Measurements from ENCODE around the gene SUFU.

Gene SUFU

GRCh38 chr10:102641880-102642735, 138.3 kb downstream of the SUFU start:
- DNase-seq, result peak; percentile 93

GRCh38 chr10:102642736-102643335, 139.1 kb downstream of the SUFU start:
- peak; percentile 63 for DNase-seq

GRCh38 chr10:102643336-102644065, 139.7 kb downstream of the SUFU start:
- DNase-seq, result peak; percentile 31

GRCh38 chr10:102644066-102644645, 140.4 kb downstream of the SUFU start, which contains the start of gene TRIM8:
Gene TRIM8 (plus strand): TSS chr10:102644479. CDS start chr10:102644618, 139 bp downstream.
- peak; percentile 62 for DNase-seq

DNA sequence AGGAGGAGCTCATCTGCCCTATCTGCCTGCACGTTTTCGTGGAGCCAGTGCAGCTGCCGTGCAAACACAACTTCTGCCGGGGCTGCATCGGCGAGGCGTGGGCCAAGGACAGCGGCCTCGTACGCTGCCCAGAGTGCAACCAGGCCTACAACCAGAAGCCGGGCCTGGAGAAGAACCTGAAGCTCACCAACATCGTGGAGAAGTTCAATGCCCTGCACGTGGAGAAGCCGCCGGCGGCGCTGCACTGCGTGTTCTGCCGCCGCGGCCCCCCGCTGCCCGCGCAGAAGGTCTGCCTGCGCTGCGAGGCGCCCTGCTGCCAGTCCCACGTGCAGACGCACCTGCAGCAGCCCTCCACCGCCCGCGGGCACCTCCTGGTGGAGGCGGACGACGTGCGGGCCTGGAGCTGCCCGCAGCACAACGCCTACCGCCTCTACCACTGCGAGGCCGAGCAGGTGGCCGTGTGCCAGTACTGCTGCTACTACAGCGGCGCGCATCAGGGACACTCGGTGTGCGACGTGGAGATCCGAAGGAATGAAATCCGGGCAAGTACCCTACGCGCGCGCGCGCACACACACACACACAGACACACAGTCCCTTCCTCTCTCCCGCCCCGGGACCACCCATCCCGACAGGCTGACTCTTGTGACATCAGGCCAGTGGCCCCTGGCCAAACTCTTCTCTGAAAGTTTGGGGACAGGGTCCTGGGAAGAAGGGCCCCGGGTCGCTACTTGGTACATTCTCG, 141.0 kb downstream of the SUFU start:
- DNase-seq, result peak; percentile 77

DNA sequence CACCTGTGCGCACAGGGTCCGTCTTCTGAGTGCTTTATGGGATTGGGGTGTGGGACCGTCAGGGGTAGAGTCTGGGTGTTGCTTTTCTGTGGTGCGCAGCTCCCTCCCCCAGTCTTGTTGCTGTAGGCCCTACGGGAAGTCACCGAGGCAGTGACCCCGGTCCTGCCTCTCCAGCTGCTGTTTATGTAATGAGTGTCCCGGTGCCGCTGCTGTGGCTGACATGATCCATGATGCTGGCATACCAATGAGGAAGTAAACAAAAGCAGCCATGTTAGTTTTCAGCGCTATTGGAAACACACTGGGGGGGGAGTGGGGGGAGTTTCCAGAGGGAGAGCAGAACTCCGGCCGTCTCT, 141.6 kb downstream of the SUFU start:
- DNase-seq, result peak; percentile 48

- DNase-seq, result peak; percentile 68
Observed at GRCh38 chr10:102645741-102646609, 142.2 kb downstream of the SUFU start.

DNA sequence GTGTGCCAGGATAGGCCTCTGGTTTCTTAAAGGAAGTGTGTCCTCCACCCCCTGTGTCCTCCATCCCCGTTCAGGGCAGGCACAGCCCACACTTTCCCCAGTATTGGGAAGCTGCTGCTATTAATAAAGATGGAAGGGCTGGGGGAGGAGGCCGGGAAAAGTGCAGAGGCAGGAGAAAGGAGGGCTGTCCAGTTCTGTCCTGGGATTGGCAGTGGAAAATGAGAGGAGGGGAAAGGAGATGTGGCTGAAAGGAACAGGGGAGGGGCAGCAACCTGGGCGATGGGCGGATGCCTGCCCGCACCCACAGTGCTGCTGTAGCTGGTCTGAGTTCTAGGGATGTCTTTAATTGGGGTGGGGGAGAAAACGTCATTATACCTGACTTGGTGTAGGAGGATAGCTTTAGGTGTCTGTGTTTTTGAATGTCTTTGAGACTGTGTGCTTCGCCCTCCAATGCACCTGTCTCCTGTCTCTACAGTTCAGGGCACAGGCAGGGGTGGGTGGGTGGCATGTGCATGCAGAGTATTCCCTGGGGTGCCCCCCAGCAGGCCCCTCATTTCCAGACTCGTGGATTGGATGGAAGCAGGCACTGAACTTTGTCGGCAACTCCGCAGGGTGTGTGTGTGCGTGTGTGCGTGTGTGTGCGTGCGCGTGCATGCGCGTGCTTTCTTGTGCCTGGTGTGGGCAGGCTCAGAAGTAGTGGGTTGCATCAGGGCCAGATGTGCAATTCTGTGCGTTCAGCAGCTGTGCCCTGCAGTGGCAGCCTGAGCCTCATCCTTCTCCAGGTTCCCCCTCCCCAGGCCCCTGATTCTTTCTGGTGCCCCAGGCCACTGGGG, 143.1 kb downstream of the SUFU start:
- DNase-seq, result peak; percentile 53

DNA sequence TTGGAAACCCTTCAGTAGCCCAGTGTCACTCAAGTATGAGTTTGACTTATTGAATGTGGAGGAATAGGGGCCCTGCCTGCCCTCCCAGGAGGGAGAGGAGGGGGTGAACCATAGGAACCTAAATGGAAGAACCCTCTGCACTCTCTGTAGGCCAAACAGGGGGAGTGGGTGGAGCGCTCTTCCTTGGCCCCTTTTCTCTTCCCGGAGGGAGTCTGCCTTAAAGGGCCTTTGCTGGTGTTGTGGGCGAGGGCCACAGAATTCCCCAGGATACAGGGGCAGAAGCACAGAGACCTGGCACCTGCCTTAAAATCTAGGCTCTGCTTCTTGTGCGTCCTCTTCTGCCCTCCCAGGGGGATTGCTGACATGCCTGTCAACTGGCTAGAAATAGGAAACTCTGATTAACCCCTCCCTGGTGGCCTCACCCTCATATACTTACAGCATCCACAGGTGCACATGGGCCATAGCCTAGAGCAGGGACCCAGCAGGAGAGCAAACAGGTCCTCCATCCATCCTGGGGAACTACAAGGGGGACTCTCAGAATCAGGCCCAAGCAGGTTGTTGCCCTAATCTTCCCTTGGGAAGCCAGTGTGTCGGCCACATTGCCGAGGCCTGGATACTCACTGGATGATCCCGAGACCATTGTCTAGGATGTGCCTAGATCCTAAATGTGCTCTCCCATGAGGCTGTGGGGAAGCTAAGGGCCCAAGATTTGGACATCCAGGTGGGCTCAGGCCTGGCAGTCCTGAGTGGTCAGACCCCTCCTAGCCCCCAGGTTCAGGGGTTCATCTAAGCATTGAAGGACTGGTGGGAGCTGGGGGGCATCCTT, 143.9 kb downstream of the SUFU start:
- DNase-seq, result no peak

DNA sequence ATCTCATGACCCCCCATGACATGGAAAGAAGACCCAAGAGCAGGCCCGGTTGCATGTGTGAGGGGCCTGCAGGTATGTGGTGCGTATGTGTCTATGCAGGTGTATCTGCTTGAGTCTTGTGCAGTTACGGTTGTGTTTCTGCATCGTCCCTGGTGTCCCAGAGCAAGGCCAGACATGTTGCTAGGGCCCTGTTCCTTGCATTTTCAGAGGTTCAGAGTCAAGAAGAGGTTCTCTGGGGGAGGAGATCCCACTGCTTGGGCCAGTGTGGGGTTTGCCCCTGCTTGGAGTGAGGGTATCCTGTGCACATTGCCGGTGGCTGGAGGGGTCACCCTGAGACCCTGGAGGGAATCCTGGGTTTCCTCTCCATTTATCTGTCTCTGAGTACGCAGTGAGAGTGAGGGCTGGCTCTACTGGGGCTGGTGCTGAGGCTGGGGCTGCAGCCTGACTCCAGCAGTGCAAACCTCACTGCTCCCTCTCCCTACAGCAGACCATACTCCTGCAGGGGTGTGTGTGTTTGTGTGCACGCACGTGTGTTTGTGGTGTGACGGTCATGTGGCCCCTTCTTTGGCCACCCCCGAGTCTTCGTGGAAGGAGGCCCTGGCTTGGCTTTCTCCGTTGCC, 144.6 kb downstream of the SUFU start:
- DNase-seq, result no peak

DNA sequence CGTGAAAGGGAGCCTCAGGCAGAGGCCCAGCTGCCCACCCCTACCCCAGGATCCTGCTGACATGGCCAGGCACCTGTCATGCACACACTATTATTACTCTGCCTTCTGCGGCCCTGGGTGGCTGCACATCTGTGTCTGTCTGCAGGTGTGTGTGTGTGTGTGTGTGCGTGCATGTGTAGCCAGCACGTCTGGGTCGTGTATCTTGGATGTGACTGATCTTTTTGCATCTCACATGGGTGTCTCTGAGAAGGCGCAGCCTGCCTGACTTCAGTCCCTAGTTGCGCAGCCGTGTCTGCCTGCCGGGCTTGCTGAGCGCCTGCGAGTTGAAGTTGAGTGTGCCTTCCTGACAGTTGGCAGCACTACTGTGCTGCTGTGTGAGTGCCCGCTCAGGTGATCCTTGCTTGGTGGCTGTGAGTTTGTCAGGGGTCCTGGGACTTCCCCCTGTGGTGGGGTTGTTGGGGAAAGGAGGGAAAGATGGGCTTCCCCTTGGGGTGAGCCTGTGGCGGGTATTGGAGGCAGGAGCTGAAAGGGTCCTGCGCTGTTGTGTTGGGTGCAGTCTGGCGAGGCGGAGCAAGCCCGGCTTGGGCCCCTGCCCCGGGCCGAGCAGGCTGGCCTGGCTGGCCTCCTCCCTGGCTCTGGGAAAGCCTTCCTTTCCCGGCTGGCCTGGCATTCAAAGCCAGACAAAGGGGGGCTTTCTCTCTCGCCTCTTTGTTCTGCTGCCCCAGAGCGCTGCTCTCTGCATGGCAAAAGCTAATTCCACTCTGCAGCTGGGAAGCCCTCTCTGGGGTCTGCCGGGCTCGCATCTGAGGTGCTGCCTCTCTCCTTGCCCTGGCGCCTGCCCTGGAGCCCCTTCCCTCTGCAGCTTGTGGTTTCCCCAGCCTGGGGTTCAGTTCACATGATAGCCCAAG, 145.4 kb downstream of the SUFU start:
- peak; percentile 15 for DNase-seq

- DNase-seq, result no peak
Observed at GRCh38 chr10:102649797-102650654, 146.3 kb downstream of the SUFU start.

GRCh38 chr10:102650655-102651454, 147.1 kb downstream of the SUFU start:
- no peak for DNase-seq

DNA sequence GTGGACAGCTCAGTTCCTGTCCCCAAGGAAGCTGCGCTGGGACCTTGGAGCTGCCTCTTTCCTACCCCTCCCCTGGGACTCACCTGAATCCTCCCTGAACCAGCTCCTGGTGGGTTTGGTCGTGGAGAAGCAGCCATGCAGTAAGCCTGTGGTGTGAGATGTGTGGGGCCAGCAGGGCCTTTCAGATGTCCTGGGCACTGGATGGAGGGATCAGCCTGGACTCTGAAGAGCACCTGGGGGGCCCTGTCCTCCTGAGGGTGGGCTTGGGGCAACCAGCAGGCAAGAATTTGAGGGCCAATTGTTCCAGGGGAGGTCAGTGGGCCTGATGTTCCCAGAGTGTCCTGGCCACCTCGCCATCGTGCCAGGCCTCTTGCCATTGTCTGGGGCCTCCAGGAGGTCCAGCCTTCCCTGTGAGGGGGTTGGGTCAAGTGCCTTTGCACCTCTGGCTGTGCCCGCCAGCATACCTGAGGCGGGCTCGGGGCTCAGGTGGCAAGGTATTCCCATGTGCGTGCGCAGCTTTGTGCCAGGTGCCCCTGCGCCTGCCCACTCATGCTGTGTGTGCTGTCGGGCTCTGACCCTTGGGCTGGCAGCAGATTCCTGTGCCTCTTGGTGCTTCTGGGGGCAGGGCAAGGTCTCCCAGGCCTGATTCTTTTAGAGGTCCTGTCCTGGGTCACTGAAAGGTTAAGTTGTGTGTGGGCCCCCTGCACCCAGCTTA, 147.8 kb downstream of the SUFU start:
- DNase-seq, result no peak

GRCh38 chr10:102652170-102652916, 148.6 kb downstream of the SUFU start:
- DNase-seq, result no peak
